Measurements from ENCODE around the gene ZCCHC3.

ZCCHC3 gene

DNA sequence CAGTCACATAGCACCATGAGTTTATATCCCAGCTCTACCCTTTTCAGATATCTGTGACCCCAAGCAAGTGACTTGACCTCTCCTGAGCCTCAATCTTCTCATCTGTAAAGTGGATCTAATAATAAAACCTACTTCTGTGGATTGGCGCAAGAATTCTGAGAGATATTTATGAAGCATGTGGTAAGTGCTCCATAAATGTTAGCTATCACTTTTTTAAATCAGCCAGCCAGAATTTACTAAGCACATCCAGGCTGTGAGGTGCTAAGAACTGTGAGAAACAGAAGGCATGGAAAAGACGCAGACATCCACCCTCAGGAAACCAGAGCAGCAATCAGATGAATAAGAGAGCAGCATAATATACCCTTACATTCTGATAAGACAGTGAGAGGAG is 7.7 kb upstream of the ZCCHC3 start:
- DNase-seq (ENCODE audit: low spot score), result no peak
- Histone ChIP-seq H3K9me3 (ENCODE audit: severe bottlenecking) (no peaks in the 10 kb centered on the region), H3K27me3 (ENCODE audit: insufficient read depth, poor library complexity, severe bottlenecking) (no peaks in the 10 kb centered on the region), H3K4me1 (ENCODE audit: insufficient read depth, poor library complexity, severe bottlenecking) (peaks cover 4% of the 10 kb centered on the region), H3K4me3 (ENCODE audit: severe bottlenecking) (peak overlapping the region; percentile 69), H3K27ac (ENCODE audit: poor library complexity, severe bottlenecking) (peak overlapping the region; percentile 40), H3K36me3 (ENCODE audit: low read depth) (no peaks in the 10 kb centered on the region)
- peak; percentile 28 for ATAC-seq (ENCODE audit: low read depth)
- TF ChIP-seq CTCF (IDR thresholded peaks at IDR 0.05; ENCODE audit: poor library complexity, severe bottlenecking), result no peak

DNA sequence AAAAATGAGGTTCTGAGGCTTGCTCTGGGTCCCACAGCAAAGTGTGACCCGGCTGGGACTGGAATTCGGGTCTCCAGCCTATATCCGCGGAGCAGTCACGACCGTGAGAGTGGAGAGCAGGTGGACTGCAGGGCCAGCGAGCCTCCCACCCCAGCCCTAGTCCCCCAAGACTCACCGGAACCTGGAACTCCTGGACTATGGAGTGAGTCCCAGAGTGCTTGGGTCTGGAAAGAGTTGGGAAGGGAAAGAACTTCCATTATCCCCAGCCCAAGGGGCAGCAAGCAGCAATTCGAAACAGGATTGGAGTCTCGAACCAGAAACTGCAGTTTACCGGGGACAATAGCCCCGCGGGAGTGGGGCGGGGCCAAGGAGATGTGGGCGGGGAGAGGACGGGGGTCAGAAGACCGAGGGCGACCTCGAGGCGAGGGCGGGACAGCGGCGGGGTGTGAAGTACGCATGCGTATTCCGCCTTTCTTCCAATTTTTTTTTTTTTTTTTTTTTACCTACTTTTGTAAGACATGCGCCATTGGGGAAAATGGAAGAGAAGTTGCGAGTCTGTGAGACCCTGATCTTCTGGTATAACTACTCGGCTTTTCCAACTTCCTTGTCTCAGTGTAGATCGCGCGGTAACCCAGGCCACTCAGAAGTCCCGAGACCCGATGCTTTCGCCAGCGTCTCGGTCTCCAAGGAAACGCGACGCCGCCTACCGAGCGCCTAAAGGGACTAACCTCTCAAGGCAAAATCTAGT is 7.1 kb upstream of the ZCCHC3 start, which contains the start of gene C20orf96:
TSS of gene C20orf96 (minus strand) at position 667 of the 748 bp plus-strand sequence. CDS start at position 527, 140 bp downstream.
- DNase-seq (ENCODE audit: low spot score) (peak; percentile 90), ATAC-seq (ENCODE audit: low read depth) (peak; percentile 90)
- H3K27me3 ChIP-seq (ENCODE audit: insufficient read depth, poor library complexity, severe bottlenecking), result no peaks in the 10 kb centered on the region
- TF ChIP-seq CTCF (IDR thresholded peaks at IDR 0.05; ENCODE audit: poor library complexity, severe bottlenecking), result no peak
- no peaks in the 10 kb centered on the region for H3K9me3 ChIP-seq (ENCODE audit: severe bottlenecking)
- peaks cover 4% of the 10 kb centered on the region for H3K4me1 ChIP-seq (ENCODE audit: insufficient read depth, poor library complexity, severe bottlenecking)
- peak within 1 kb of the TSS; percentile 69 for H3K4me3 ChIP-seq (ENCODE audit: severe bottlenecking)
- H3K27ac ChIP-seq (ENCODE audit: poor library complexity, severe bottlenecking), result peak within 1 kb of the TSS; percentile 40
- no peaks in the 10 kb centered on the region for H3K36me3 ChIP-seq (ENCODE audit: low read depth)

DNA sequence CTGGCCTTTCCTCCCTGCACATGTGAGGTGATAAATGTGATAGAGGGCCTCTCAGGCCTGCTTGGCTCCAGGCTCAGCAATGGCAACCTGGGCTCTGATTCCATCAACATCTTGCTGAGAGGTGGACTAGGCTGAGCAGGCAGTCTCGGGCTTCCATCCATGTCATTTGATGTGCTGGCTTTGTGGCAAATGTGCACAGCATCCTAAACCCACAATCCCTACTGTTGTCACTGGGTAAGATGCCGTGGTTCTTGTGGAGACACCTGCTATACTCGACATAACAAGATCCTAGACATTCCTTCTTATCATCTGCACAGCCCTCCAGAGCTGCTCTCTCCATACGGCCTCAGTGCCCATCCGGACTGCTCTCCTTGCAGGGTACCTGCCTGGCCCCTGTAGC is 2.8 kb upstream of the ZCCHC3 start:
- Histone ChIP-seq H3K36me3 (ENCODE audit: low read depth) (peaks cover 6% of the 10 kb centered on the region; the same call in 1 of the 2 replicates), H3K9me3 (ENCODE audit: severe bottlenecking) (no peaks in the 10 kb centered on the region), H3K27me3 (ENCODE audit: insufficient read depth, poor library complexity, severe bottlenecking) (no peaks in the 10 kb centered on the region), H3K27ac (ENCODE audit: poor library complexity, severe bottlenecking) (no peak overlapping the region), H3K4me3 (ENCODE audit: severe bottlenecking) (no peak overlapping the region), H3K4me1 (ENCODE audit: insufficient read depth, poor library complexity, severe bottlenecking) (peaks cover 13% of the 10 kb centered on the region)
- no peak for TF ChIP-seq CTCF (IDR thresholded peaks at IDR 0.05; ENCODE audit: poor library complexity, severe bottlenecking)
- no peak for ATAC-seq (ENCODE audit: low read depth)
- no peak for DNase-seq (ENCODE audit: low spot score)

GRCh38 chr20:295804-296203 is 1.6 kb upstream of the ZCCHC3 start:
- no peak for TF ChIP-seq CTCF (IDR thresholded peaks at IDR 0.05; ENCODE audit: poor library complexity, severe bottlenecking)

More at GRCh38 chr20:295804-296203, 1.6 kb upstream of the ZCCHC3 start:
- peaks cover 16% of the 10 kb centered on the region for H3K4me1 ChIP-seq (ENCODE audit: insufficient read depth, poor library complexity, severe bottlenecking)
- DNase-seq (ENCODE audit: low spot score) (no peak), ATAC-seq (ENCODE audit: low read depth) (no peak)
- no peak overlapping the region for H3K27ac ChIP-seq (ENCODE audit: poor library complexity, severe bottlenecking)
- H3K4me3 ChIP-seq (ENCODE audit: severe bottlenecking), result no peak overlapping the region
- peaks cover 15% of the 10 kb centered on the region for H3K36me3 ChIP-seq (ENCODE audit: low read depth)
- H3K9me3 ChIP-seq (ENCODE audit: severe bottlenecking), result no peaks in the 10 kb centered on the region
- H3K27me3 ChIP-seq (ENCODE audit: insufficient read depth, poor library complexity, severe bottlenecking), result no peaks in the 10 kb centered on the region

Data from RWPE2 (cell line).